B cell (primary cell): ENCODE measurements around the gene FAM162A.

Experiments used
- CTCF ChIP-seq: fragments of 200-600 bp; IDR thresholded peaks from one replicate; pipeline ENCODE4 v1.8.0; 2022; ENCODE audit warnings: antibody characterized with exemption, mild to moderate bottlenecking
- EZH2 ChIP-seq: IDR thresholded peaks from 2 replicates; pipeline ENCODE4 v1.6.1; 2012; ENCODE audit warnings: borderline replicate concordance, low read depth, mild to moderate bottlenecking, moderate library complexity, low read length; ENCODE audit not compliant: insufficient read depth, poor library complexity, severe bottlenecking

DNA sequence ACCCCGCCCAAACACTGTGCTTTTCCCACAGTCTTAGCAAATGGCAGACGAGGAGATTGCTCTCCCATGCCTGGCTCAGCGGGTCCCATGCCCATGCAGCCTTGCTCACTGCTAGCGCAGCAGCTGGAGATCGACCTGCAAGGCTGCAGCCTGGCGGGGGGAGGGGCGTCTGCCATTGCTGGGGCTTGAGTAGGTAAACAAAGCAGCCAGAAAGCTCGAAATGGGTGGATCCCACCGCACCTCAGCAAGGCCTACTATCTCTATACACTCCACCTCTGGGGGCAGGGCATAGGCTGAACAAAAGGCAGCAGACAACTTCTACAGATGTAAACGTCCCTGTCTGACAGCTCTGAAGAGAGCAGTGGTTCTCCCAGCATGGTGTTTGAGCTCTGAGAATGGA lies 59.1 kb downstream of the FAM162A start:
- TF ChIP-seq CTCF (no peak), EZH2 (no peak)
